Fibroblast of pulmonary artery (primary cell): ENCODE measurements around the gene TWIST2.

ENCODE experiments used
- DNase-seq: peaks from one replicate; pipeline ENCODE4 v3.0.0-alpha.2; 2010; ENCODE audit warnings: low read depth
- H3K4me3 ChIP-seq: replicated peaks from 2 replicates; pipeline ENCODE4 v1.5.1; 2011; ENCODE audit warnings: low read depth, mild to moderate bottlenecking, control low read depth, low read length, moderate library complexity
- CTCF ChIP-seq: IDR thresholded peaks from 2 replicates; pipeline ENCODE4 v1.5.1; 2011; ENCODE audit warnings: mild to moderate bottlenecking, control low read depth, low read length, inconsistent platforms; ENCODE audit errors: missing control alignments

TWIST2 gene

DNA sequence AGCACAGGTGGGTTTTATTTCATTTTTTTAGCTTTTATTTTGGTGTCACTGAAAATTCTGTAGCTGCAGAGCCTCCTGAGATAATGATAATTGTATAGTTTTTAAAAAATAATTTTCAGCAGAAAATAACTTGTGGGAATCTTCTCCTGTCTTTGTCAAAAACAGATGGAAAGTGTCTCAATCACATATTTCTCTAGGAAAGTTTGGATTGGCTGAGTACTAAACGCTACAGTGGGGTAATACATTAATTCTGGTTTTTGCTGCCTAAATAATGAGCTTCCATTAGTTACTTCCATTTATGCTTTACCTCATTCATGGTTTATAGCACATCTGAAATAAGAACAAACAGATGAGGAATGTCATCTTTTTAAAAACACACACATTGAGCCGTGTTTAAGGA is 2.2 kb downstream of the TWIST2 start:
- no peak for TF ChIP-seq CTCF
- peak; percentile 23 for DNase-seq
- peak overlapping the region; percentile 83 for H3K4me3 ChIP-seq

- H3K4me3 ChIP-seq: peak overlapping the region; percentile 83
- DNase-seq: no peak
- no peak for TF ChIP-seq CTCF
Observed at GRCh38 chr2:238851026-238851425, 3.1 kb downstream of the TWIST2 start.

- no peak for TF ChIP-seq CTCF
- DNase-seq: peak; percentile 16
- H3K4me3 ChIP-seq: no peak overlapping the region
Observed at GRCh38 chr2:238851761-238852160, 3.9 kb downstream of the TWIST2 start.

DNA sequence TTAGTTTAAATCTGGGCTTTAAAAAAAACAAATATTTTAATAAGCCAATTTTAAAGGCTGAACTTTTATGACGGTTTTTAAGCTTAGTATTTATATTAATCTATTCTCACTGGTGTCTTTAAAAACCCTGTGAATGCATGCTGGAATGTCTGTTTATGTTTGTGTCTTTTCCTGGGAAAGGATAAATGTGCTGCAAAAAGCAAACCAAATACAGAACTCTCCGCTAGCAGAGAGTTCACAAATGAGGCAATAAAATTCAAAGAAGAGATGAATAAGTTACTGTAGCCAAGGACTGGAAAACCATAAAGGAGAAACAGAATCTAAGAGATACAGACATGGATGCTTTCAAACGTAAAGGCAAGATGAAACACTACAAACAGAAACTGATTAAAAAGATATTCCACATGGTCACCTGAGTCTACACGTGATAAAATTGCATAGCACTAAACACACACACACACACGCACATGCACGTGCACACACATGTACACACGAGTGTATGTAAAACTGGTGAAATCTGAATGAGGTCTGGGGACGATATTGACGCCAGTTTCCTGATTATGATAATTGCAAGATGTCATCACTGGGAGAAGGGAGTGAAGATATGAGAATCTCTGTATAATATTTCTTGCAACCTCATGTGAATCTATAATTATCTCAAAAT is 4.5 kb downstream of the TWIST2 start:
- no peak for TF ChIP-seq CTCF
- H3K4me3 ChIP-seq: no peak overlapping the region
- DNase-seq: no peak

DNA sequence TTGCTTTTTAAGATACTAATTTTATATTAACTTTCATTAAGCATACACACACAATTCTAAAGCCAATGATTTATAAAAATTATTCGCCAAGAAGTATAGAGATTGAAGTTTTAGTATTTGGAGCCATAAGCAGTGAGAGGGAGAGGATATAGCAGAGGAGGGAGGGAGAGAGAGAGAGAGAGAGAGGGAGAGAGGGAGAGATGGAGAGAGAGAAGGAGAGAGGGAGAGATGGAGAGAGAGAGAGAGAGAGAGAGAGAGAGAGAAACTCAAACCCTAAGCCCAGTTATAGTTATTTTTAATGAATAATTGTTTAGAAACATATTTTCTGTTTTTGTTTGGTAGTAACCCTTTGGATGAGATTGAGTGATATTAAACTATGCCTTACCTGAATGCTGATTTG is 5.3 kb downstream of the TWIST2 start:
- TF ChIP-seq CTCF: no peak
- no peak for DNase-seq
- no peak overlapping the region for H3K4me3 ChIP-seq

DNA sequence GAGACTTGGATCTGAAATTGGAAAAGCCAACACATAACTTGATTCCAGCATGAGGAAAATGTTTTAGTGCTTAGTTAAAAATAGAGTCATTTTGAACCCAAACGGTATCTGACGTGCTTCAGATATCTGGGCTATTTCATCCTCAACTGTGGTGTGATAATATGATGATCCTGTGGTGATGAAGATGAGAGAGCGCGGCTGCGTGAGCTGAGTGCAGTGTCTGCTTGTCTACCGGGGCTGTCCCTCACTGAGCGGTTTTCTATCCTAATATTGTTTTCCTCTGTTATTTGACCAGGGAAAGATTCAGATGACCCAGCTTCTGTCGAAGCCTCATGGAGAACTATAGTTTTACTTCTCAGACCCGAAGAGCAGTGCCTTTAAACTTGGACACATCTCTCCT is 5.8 kb downstream of the TWIST2 start:
- DNase-seq: no peak
- no peak overlapping the region for H3K4me3 ChIP-seq
- no peak for TF ChIP-seq CTCF

DNA sequence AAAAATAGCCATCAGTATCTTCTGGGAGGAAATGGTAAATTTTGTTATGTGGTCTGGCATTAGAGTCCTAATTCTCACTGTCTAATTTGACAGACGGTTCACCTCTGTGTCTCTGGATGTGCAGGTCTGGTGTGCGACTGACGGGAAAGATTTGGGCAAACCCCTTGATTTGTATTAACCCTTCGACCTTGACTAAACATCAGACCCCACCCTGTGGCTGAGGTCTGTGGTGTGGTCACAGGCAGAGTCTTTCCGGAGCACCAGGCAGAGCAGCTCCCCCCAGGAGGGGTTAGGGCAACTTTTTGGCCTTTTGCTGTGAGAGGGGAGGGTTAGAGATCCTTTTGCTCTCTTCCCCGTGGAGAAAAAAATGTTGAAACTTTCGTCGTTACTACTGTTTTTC is 6.4 kb downstream of the TWIST2 start:
- TF ChIP-seq CTCF: no peak
- no peak for DNase-seq

More for the DNA sequence above, 6.4 kb downstream of the TWIST2 start:
- no peak overlapping the region for H3K4me3 ChIP-seq
